ENCODE data around the gene LGALS4.

- no peak for TF ChIP-seq EZH2 (IDR thresholded peaks at IDR 0.05; ENCODE audit: insufficient read depth, low read length)
- TF ChIP-seq, protein P1, sequence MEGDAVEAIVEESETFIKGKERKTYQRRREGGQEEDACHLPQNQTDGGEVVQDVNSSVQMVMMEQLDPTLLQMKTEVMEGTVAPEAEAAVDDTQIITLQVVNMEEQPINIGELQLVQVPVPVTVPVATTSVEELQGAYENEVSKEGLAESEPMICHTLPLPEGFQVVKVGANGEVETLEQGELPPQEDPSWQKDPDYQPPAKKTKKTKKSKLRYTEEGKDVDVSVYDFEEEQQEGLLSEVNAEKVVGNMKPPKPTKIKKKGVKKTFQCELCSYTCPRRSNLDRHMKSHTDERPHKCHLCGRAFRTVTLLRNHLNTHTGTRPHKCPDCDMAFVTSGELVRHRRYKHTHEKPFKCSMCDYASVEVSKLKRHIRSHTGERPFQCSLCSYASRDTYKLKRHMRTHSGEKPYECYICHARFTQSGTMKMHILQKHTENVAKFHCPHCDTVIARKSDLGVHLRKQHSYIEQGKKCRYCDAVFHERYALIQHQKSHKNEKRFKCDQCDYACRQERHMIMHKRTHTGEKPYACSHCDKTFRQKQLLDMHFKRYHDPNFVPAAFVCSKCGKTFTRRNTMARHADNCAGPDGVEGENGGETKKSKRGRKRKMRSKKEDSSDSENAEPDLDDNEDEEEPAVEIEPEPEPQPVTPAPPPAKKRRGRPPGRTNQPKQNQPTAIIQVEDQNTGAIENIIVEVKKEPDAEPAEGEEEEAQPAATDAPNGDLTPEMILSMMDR (IDR thresholded peaks at IDR 0.05; ENCODE audit: insufficient read depth, low read depth, low read length), result no peak
Measured at GRCh38 chr19:38808741-38809140, 4.0 kb downstream of the LGALS4 start.
